Heart left ventricle (tissue), 16 donors: Measurements from ENCODE around the gene NADSYN1. TPM values are rescaled to one million over a fixed set of nuclear protein-coding genes. Genes with fewer than 3 reads are reported as not detected.

Experiments used
- ATAC-seq, 4 donors: fragments of 200-7000 bp; cut with Tn5 transposase; one replicate each; pipeline ENCODE4 v1.9.1; 2020 to 2022; ENCODE audit warnings: moderate library complexity in 4 of 4, mild to moderate bottlenecking in 3 of 4, moderate number of reproducible peaks in 1 of 4
- DNase-seq, 5 donors: peaks; one replicate each; pipeline ENCODE4 v3.0.0-alpha.2; 2020
- H3K27ac ChIP-seq, 12 donors: fragments of 200-600 bp; sonication (generic) in 4 of 12; one replicate each; pipeline versions ENCODE4 v1.5.0 to v1.8.0; 2016 to 2022; ENCODE audit warnings: mild to moderate bottlenecking in 2 of 12
- H3K27me3 ChIP-seq, 9 donors: fragments of 200-600 bp; sonication (generic) in 2 of 9; one replicate each; pipeline versions ENCODE4 v1.5.1 to v1.8.0; 2016 to 2022; ENCODE audit warnings: mild to moderate bottlenecking in 3 of 9
- H3K36me3 ChIP-seq, 9 donors: fragments of 200-600 bp; sonication (generic) in 2 of 9; one replicate each; pipeline versions ENCODE4 v1.5.0 to v1.8.0; 2018 to 2022; ENCODE audit warnings: mild to moderate bottlenecking in 2 of 9
- H3K4me1 ChIP-seq, 12 donors: fragments of 200-600 bp; sonication (generic) in 4 of 12; one replicate each; pipeline versions ENCODE4 v1.5.0 to v1.8.0; 2016 to 2022; ENCODE audit warnings: mild to moderate bottlenecking in 3 of 12
- H3K4me3 ChIP-seq, 12 donors: fragments of 200-600 bp; sonication (generic) in 4 of 12; one replicate each; pipeline versions ENCODE4 v1.5.0 to v1.8.0; 2017 to 2022; ENCODE audit warnings: mild to moderate bottlenecking in 9 of 12, moderate library complexity in 4 of 12
- H3K9me3 ChIP-seq, 12 donors: fragments of 200-600 bp; sonication (generic) in 4 of 12; one replicate each; pipeline versions ENCODE4 v1.5.0 to v1.8.0; 2016 to 2022; ENCODE audit warnings: mild to moderate bottlenecking in 1 of 12
- CTCF ChIP-seq, 12 donors: fragments of 200-600 bp; sonication (generic) in 4 of 12; IDR thresholded peaks; one replicate each; pipeline versions ENCODE4 v1.5.0 to v1.8.0; 2018 to 2022; ENCODE audit warnings: antibody characterized with exemption in 12 of 12, mild to moderate bottlenecking in 5 of 12
- POLR2A ChIP-seq, 2 donors: fragments of 450-650 bp; IDR thresholded peaks; one replicate each; pipeline ENCODE4 v1.6.1; 2017; ENCODE audit warnings: antibody characterized with exemption in 2 of 2, mild to moderate bottlenecking in 2 of 2, moderate library complexity in 2 of 2
- WGBS, 4 donors: extraction: QIAGEN DNeasy Blood & Tissue Kit in 2 of 4; methylation state at CpG; one replicate each; pipeline versions ENCODE4 v1.1.5 to v1.1.7; 2013 to 2018; 5-methylcytosine and 5-hydroxymethylcytosine counted together
- intact Hi-C, 10 donors: fragments of 100-400 bp; cut with DNase I; formaldehyde crosslinking; loops; one replicate each; pipeline versions ENCODE4 v1.11.1 to v1.14.2; 2022
- polyA plus RNA-seq, 2 donors: library from polyadenylated mRNA; stranded (reverse); fragments of 200-250 nt; gene quantifications; one replicate each; pipeline ENCODE4 v1.2.3, GENCODE V29; 2013
- total RNA-seq, 9 donors: library from RNA; depleted of rRNA in 2 of 9; stranded (reverse); fragments of >200 nt in 2 of 9; fragmentation: NEBNext Ultra II Directional in 3 of 9; extraction: Animal tissue kit (Norgen Biotek cat#: 25700) in 3 of 9; gene quantifications; one replicate each; pipeline versions ENCODE4 v1.1.0 to v1.2.4, GENCODE V29; 2016 to 2023
- donor health status: ischemic (EF 13 %, LVEDD 7.1; RV severe dilation, severe dysfunction).
- donor health status: healthy with polysubstance abuse.
- donor health status: DM: no; HTN: yes; CAD: no.
- donor health status: DM: no; HTN: no; CAD: no.
- donor health status: ischemic (EF 25% LVEDD 6.9; RV normal size, moderate dysfunction).
- donor health status: ischemic (EF 25% LVEDD 5.7; RV mildly dilated, moderate dysfunction).
- donor health status: healthy.
- donor health status: DM: yes; HTN: yes; CAD: no.
- donor health status: ischemic (EF 35%, LVEDD 5.7; RV mildly dilated, moderate dysfunction).
- donor health status: nonischemic (EF 11% LVEDD 7.7; RV severe dilation, severe dysfunction).
- donor health status: DM: yes; HTN: yes; CAD: no.
- donor health status: PGD.
- donor health status: ischemic (EF 29% LVEDD 5.4; RV normal size, mild dysfunction).
- donor health status: nonischemic (EF 23%, LVEDD 6.1; RV moderate dilation, normal function).

Gene NADSYN1
- total and polyA plus RNA-seq, 11 donors, result 11.4 to 41.9 (median 19.4) TPM

DNA sequence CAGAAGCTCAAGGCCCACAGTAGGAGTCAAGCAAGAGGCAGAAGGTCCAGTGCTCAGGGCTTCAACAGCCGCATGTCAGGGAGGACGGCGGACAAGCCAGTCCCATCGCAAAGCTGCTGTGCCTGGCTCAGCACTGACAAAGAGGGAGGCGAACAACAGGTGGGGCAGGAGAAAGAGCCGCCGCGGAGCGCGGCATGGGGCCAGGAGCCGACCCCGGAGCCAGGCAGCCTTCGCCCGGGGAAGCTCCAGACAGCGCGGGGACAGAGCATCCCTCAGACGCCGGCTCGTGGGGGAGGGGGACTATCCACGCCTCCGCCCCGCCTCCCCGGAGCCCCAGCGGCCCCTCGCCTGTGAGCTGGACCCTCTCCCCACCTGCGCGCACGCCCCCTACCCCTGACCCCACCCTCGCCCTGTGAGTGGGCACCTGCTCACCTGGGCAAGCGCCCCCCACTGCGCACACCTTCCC is 5.2 kb upstream of the NADSYN1 start:
- Histone ChIP-seq H3K4me1 (peaks cover 0 to 42% (median 18%) of the 10 kb centered on the region in 12 donors), H3K27ac (peak overlapping the region; percentile 37 to 78 (median 56)), H3K4me3 (peak overlapping the region; percentile 59 to 98 (median 83)), H3K27me3 (no peaks in the 10 kb centered on the region), H3K9me3 (peaks cover 0 to 6% (median 0%) of the 10 kb centered on the region in 12 donors), H3K36me3 (peaks cover 0 to 20% (median 15%) of the 10 kb centered on the region in 9 donors)
- ATAC-seq (peak in 2 of 4 donors; percentile 33 to 40), DNase-seq (peak in 3 of 5 donors; percentile 51 to 58 (median 53))
- 0 to 2% (median 1%) methylated on average over 12 to 31 of the region's 31 CpGs for WGBS, 4 donors
- no peak for TF ChIP-seq CTCF (IDR thresholded peaks at IDR 0.05)
- TF ChIP-seq POLR2A (IDR thresholded peaks at IDR 0.05), result no peak
- intact Hi-C loops, result no loop called here

DNA sequence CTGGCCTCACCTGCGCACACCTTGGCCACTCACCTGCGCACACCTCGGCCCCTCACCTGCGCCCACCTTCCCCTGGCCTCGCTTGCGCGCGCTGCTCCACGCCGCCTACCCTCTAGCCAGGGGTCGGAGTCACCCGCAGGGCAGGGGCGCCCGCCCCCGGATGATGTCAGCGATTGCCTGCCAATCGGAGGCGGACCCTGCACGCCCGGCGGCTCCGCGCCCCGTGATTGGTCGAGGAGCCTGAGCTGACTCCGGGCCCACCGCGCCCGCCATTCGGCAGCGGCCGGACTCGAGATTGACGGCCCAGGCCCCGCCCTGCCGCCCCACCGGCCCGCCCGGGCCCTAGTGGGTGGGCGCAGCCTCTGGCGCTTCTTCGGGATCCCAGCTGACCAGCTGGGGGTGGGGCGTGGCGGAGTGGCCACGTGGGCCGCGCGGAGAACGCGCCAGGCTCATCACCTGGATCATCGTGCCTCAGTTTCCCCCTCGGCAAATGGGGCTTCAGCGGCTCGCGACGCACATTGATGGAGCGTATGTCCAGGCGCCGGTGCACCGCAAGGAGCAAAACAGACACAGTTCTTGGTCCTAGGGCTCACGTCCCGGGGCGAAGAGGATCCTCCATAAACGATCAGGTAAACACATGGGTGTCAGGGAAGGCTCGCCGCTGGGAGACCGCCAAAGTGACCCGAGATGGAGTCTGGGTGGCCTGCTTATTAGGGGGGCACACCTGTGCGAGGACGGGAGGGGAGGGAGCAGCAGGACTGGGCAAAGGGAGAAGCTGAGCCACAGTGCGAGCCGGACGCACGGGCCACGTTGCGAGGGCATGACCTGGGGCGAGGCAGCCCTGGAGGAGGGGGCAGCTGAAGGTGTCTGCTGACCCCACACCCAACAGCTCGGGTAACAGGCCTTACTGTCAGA is 4.5 kb upstream of the NADSYN1 start, which contains the start of gene DHCR7:
Gene DHCR7, minus strand, starts transcription at position 137 of the 915 bp plus-strand sequence. CDS start 3,441 bp downstream, outside the sequence.
- H3K36me3 ChIP-seq, result peaks cover 0 to 14% (median 9%) of the 10 kb centered on the region in 9 donors
- peak; percentile 95 to 98 (median 97) for DNase-seq
- H3K27me3 ChIP-seq, result no peaks in the 10 kb centered on the region
- H3K9me3 ChIP-seq, result peaks cover 0 to 6% (median 0%) of the 10 kb centered on the region in 12 donors
- intact Hi-C loops, result no loop called here
- peaks cover 0 to 43% (median 18%) of the 10 kb centered on the region in 12 donors for H3K4me1 ChIP-seq
- WGBS, 4 donors, result 1 to 2% (median 1%) methylated on average over 44 to 78 of the region's 78 CpGs
- TF ChIP-seq POLR2A (IDR thresholded peaks at IDR 0.05) (peak in 1 of 2 donors; percentile 25), CTCF (IDR thresholded peaks at IDR 0.05) (peak in 1 of 12 donors; percentile 3)
- peak within 1 kb of the TSS; percentile 41 to 78 (median 58) for H3K27ac ChIP-seq
- peak; percentile 87 to 91 (median 90) for ATAC-seq
- H3K4me3 ChIP-seq, result peak within 1 kb of the TSS; percentile 59 to 98 (median 83)

DNA sequence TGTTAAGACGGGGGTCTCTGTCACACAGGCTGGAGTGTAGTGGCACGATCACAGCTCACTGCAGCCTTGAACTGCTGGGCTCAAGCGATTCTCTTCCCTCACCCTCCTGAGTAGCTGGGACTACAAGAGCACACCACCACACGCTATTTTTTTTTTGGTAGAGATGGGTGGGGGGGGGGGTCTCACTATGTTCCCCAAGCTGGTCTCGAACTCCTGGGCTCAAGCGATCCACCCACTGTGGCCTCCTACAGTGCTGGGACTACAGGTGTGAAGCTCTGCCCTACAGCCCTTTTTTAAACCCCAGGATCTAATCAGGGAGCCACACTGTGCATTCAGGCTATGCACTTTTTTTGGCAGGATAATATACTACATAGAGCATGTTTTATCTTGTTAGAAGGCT is 3.4 kb upstream of the NADSYN1 start:
- 58 to 77% (median 60%) methylated on average over 6 of the region's 6 CpGs for WGBS, 4 donors

More for the DNA sequence above, 3.4 kb upstream of the NADSYN1 start:
- Histone ChIP-seq H3K36me3 (peaks cover 0 to 5% (median 0%) of the 10 kb centered on the region in 9 donors), H3K4me1 (peaks cover 4 to 54% (median 27%) of the 10 kb centered on the region in 12 donors), H3K4me3 (peak overlapping the region in 7 of 12 donors; percentile 63 to 98 (median 82)), H3K9me3 (peaks cover 0 to 6% (median 0%) of the 10 kb centered on the region in 12 donors), H3K27me3 (no peaks in the 10 kb centered on the region), H3K27ac (peak overlapping the region in 5 of 12 donors; percentile 41 to 78 (median 77))
- DNase-seq (no peak), ATAC-seq (no peak)
- intact Hi-C loops, result no loop called here
- TF ChIP-seq POLR2A (IDR thresholded peaks at IDR 0.05) (no peak), CTCF (IDR thresholded peaks at IDR 0.05) (no peak)
